Activated CD8-positive, alpha-beta T cell treated with anti-CD3 and anti-CD28 coated beads for 36 hours (primary cell): ENCODE results near the gene AMOTL1. TPM values are rescaled to one million over a fixed set of nuclear protein-coding genes. Genes with fewer than 3 reads are reported as not detected.

ENCODE experiments used
- ATAC-seq: fragments of 200-7000 bp; cut with Tn5 transposase; one replicate; pipeline ENCODE4 v1.10.0; 2021; ENCODE audit warnings: mild to moderate bottlenecking, moderate library complexity
- CTCF ChIA-PET: fragments of 350-600 bp; sonication (Branson Sonifier 250); formaldehyde crosslinking; loops from one replicate; lab custom pipeline; 2021; ENCODE audit warnings: antibody characterized with exemption; lab: Charles Lee
- POLR2A ChIA-PET: fragments of 350-600 bp; sonication (Branson Sonifier 250); formaldehyde crosslinking; loops from one replicate; lab custom pipeline; 2021; ENCODE audit warnings: antibody characterized with exemption; lab: Charles Lee
- DNase-seq: peaks from one replicate; pipeline ENCODE4 v3.0.0-alpha.2; 2020
- H3K27ac Mint-ChIP-seq: one replicate; pipeline ENCODE4 v1.8.0; 2021; ENCODE audit warnings: mild to moderate bottlenecking, mixed read lengths
- H3K27me3 Mint-ChIP-seq: one replicate; pipeline ENCODE4 v1.8.0; 2021; ENCODE audit warnings: mixed read lengths
- H3K36me3 Mint-ChIP-seq: one replicate; pipeline ENCODE4 v1.8.0; 2021; ENCODE audit warnings: low read depth, mixed read lengths
- H3K4me1 Mint-ChIP-seq: one replicate; pipeline ENCODE4 v1.8.0; 2021; ENCODE audit warnings: low read depth, mixed read lengths
- H3K4me3 Mint-ChIP-seq: one replicate; pipeline ENCODE4 v1.8.0; 2021; ENCODE audit warnings: mild to moderate bottlenecking, moderate library complexity, mixed read lengths
- H3K9me3 Mint-ChIP-seq: one replicate; pipeline ENCODE4 v1.8.0; 2021; ENCODE audit warnings: mixed read lengths
- CTCF ChIP-seq: fragments of 200-600 bp; IDR thresholded peaks from one replicate; pipeline ENCODE4 v1.8.0; 2022; ENCODE audit warnings: antibody characterized with exemption, mild to moderate bottlenecking
- intact Hi-C: fragments of 100-400 bp; cut with micrococcal nuclease; formaldehyde crosslinking; loops from one replicate; pipeline ENCODE4 v1.10.0; 2022
- total RNA-seq, 2 experiments: library from RNA; stranded (reverse); gene quantifications; one replicate each; pipeline ENCODE4 v1.2.3, GENCODE V29; 2021

Gene AMOTL1
- total RNA-seq, 2 experiments from 2014 or later = 1.5 to 1.7 TPM

GRCh38 chr11:94888204-94888603 lies 120.0 kb downstream of the AMOTL1 start:
- ChIA-PET CTCF (interaction anchor here (0.7 kb wide), 1 partner anchor 12 kb away, joined by 3 read pairs; no protein-coding TSS in a partner anchor), POLR2A (no interaction called here)
- Mint-ChIP-seq H3K27ac (no peak overlapping the region), H3K4me3 (no peak overlapping the region), H3K27me3 (no peaks in the 10 kb centered on the region), H3K36me3 (no peaks in the 10 kb centered on the region), H3K9me3 (peaks cover 12% of the 10 kb centered on the region), H3K4me1 (no peaks in the 10 kb centered on the region)
- no peak for ATAC-seq
- intact Hi-C loops = no loop called here
- no peak for DNase-seq
- TF ChIP-seq CTCF = no peak

- POLR2A ChIA-PET = no interaction called here
- intact Hi-C loops = loop anchor here (5.0 kb wide), 3 partner anchors 103 to 378 kb away; no protein-coding TSS in a partner anchor
Measured at GRCh38 chr11:94895451-94895850, 127.3 kb downstream of the AMOTL1 start.

GRCh38 chr11:94895971-94896370 lies 127.8 kb downstream of the AMOTL1 start:
- TF ChIP-seq CTCF = no peak
- Mint-ChIP-seq H3K9me3 (peaks cover 14% of the 10 kb centered on the region), H3K4me3 (no peak overlapping the region), H3K27me3 (no peaks in the 10 kb centered on the region), H3K4me1 (no peaks in the 10 kb centered on the region), H3K36me3 (no peaks in the 10 kb centered on the region), H3K27ac (no peak overlapping the region)
- no peak for ATAC-seq
- ChIA-PET POLR2A (no interaction called here), CTCF (interaction anchor here (0.9 to 3.4 kb wide), 4 partner anchors 16 to 272 kb away, joined by 3 to 25 read pairs (median 10); no protein-coding TSS in a partner anchor)
- intact Hi-C loops = loop anchor here (5.0 kb wide), 3 partner anchors 104 to 379 kb away; no protein-coding TSS in a partner anchor
- no peak for DNase-seq

More at GRCh38 chr11:94895451-94895850, 127.3 kb downstream of the AMOTL1 start:
- H3K4me1 Mint-ChIP-seq = no peaks in the 10 kb centered on the region
- no peak for DNase-seq
- no peak for ATAC-seq
- CTCF ChIA-PET = interaction anchor here (0.9 to 1.3 kb wide), 3 partner anchors 33 to 275 kb away, joined by 3 read pairs; no protein-coding TSS in a partner anchor
- H3K27me3 Mint-ChIP-seq = no peaks in the 10 kb centered on the region
- no peak overlapping the region for H3K4me3 Mint-ChIP-seq
- TF ChIP-seq CTCF = no peak
- H3K36me3 Mint-ChIP-seq = no peaks in the 10 kb centered on the region
- H3K27ac Mint-ChIP-seq = no peak overlapping the region
- H3K9me3 Mint-ChIP-seq = peaks cover 14% of the 10 kb centered on the region

- no peaks in the 10 kb centered on the region for H3K4me1 Mint-ChIP-seq
- no peak overlapping the region for H3K27ac Mint-ChIP-seq
- peak; percentile 84 for TF ChIP-seq CTCF
- CTCF ChIA-PET = interaction anchor here (0.5 to 3.4 kb wide), 29 partner anchors 11 to 385 kb away, joined by 3 to 25 read pairs (median 4); partner anchors contain the start of gene C11orf97
- no peaks in the 10 kb centered on the region for H3K36me3 Mint-ChIP-seq
- ATAC-seq (peak; percentile 65), DNase-seq (peak; percentile 69)
- no peak overlapping the region for H3K4me3 Mint-ChIP-seq
- no peaks in the 10 kb centered on the region for H3K27me3 Mint-ChIP-seq
- peaks cover 14% of the 10 kb centered on the region for H3K9me3 Mint-ChIP-seq
- POLR2A ChIA-PET = no interaction called here
- intact Hi-C loops = loop anchor here (1.0 to 5.0 kb wide), 4 partner anchors 105 to 380 kb away; no protein-coding TSS in a partner anchor
Measured at GRCh38 chr11:94897330-94897768, 129.2 kb downstream of the AMOTL1 start.

GRCh38 chr11:94907226-94907625 lies 139.1 kb downstream of the AMOTL1 start:
- Mint-ChIP-seq H3K4me3 (no peak overlapping the region), H3K36me3 (no peaks in the 10 kb centered on the region), H3K9me3 (peaks cover 3% of the 10 kb centered on the region), H3K27ac (no peak overlapping the region), H3K4me1 (no peaks in the 10 kb centered on the region), H3K27me3 (no peaks in the 10 kb centered on the region)
- TF ChIP-seq CTCF = no peak
- intact Hi-C loops = no loop called here
- ChIA-PET CTCF (no interaction called here), POLR2A (no interaction called here)
- DNase-seq (no peak), ATAC-seq (no peak)
